Colonic mucosa (tissue), 4 donors: ENCODE results near the gene PGK2. TPM values are rescaled to one million over a fixed set of nuclear protein-coding genes. Genes with fewer than 3 reads are reported as not detected.

Source experiments
- DNase-seq: peaks from one replicate; pipeline ENCODE4 v3.0.0-alpha.2; 2020
- H3K27ac ChIP-seq: fragments of 200-600 bp; one replicate; pipeline ENCODE4 v1.8.0; 2021
- H3K27me3 ChIP-seq: fragments of 200-600 bp; one replicate; pipeline ENCODE4 v1.8.0; 2021
- H3K36me3 ChIP-seq: fragments of 200-600 bp; one replicate; pipeline ENCODE4 v1.8.0; 2021
- H3K4me1 ChIP-seq: fragments of 200-600 bp; one replicate; pipeline ENCODE4 v1.8.0; 2021; ENCODE audit warnings: mild to moderate bottlenecking
- H3K4me3 ChIP-seq: fragments of 200-600 bp; one replicate; pipeline ENCODE4 v1.8.0; 2021
- H3K9ac ChIP-seq, 2 donors: one replicate each; pipeline ENCODE4 v1.7.0; 2013; ENCODE audit warnings: control low read depth in 2 of 2, low read depth in 2 of 2, low read length in 2 of 2
- H3K9me3 ChIP-seq: fragments of 200-600 bp; one replicate; pipeline ENCODE4 v1.8.0; 2021
- CTCF ChIP-seq: fragments of 200-600 bp; IDR thresholded peaks from one replicate; pipeline ENCODE4 v1.8.0; 2022; ENCODE audit warnings: antibody characterized with exemption, mild to moderate bottlenecking
- intact Hi-C: fragments of 100-400 bp; cut with DNase I; formaldehyde crosslinking; loops from one replicate; pipeline ENCODE4 v1.14.1; 2022
- total RNA-seq, 2 donors: library from RNA; stranded (reverse); fragmentation: NEBNext Ultra II Directional in 1 of 2; extraction: Animal tissue kit (Norgen Biotek cat#: 25700) in 1 of 2; gene quantifications; one replicate each; pipeline ENCODE4 v1.2.1, GENCODE V29; 2021
- donor health status: healthy.
- donor health status: DM: no; HTN: no; CAD: no.
- donor health status: DM: no; HTN: no; CAD: no.

PGK2 gene
- total RNA-seq, result not detected

GRCh38 chr6:49787176-49787575 is at the start of gene PGK2:
PGK2 (minus strand) TSS chr6:49787285; CDS start chr6:49787187, 98 bp downstream.
- intact Hi-C loops, result no loop called here
- TF ChIP-seq CTCF, result no peak
- H3K36me3 ChIP-seq, result no peaks in the 10 kb centered on the region
- no peak for DNase-seq
- H3K9ac ChIP-seq, result no peak within 1 kb of the TSS
- H3K9me3 ChIP-seq, result no peaks in the 10 kb centered on the region
- H3K4me3 ChIP-seq, result no peak within 1 kb of the TSS
- no peaks in the 10 kb centered on the region for H3K4me1 ChIP-seq
- H3K27ac ChIP-seq, result no peak within 1 kb of the TSS
- H3K27me3 ChIP-seq, result no peaks in the 10 kb centered on the region

- intact Hi-C loops, result no loop called here
- H3K4me3 ChIP-seq, result no peak overlapping the region
- no peak for DNase-seq
These were observed 48.1 kb upstream of the PGK2 start for GRCh38 chr6:49835140-49835539.

GRCh38 chr6:49833386-49833785 is 46.3 kb upstream of the PGK2 start:
- intact Hi-C loops, result no loop called here
- no peak overlapping the region for H3K4me3 ChIP-seq
- DNase-seq, result no peak
- no peaks in the 10 kb centered on the region for H3K9me3 ChIP-seq
- no peaks in the 10 kb centered on the region for H3K4me1 ChIP-seq
- H3K27me3 ChIP-seq, result no peaks in the 10 kb centered on the region
- no peak for TF ChIP-seq CTCF
- H3K9ac ChIP-seq, result no peak overlapping the region
- no peaks in the 10 kb centered on the region for H3K36me3 ChIP-seq
- H3K27ac ChIP-seq, result no peak overlapping the region

More at GRCh38 chr6:49835140-49835539, 48.1 kb upstream of the PGK2 start:
- Histone ChIP-seq H3K27me3 (no peaks in the 10 kb centered on the region), H3K9me3 (no peaks in the 10 kb centered on the region), H3K36me3 (no peaks in the 10 kb centered on the region), H3K27ac (no peak overlapping the region), H3K4me1 (no peaks in the 10 kb centered on the region), H3K9ac (no peak overlapping the region)
- TF ChIP-seq CTCF, result no peak

- intact Hi-C loops, result no loop called here
- H3K36me3 ChIP-seq, result no peaks in the 10 kb centered on the region
- no peak for DNase-seq
- no peak overlapping the region for H3K27ac ChIP-seq
- no peak for TF ChIP-seq CTCF
- no peak overlapping the region for H3K9ac ChIP-seq
- no peaks in the 10 kb centered on the region for H3K27me3 ChIP-seq
- no peak overlapping the region for H3K4me3 ChIP-seq
- H3K9me3 ChIP-seq, result no peaks in the 10 kb centered on the region
- H3K4me1 ChIP-seq, result no peaks in the 10 kb centered on the region
These were observed 39.8 kb upstream of the PGK2 start for GRCh38 chr6:49826743-49827406.

GRCh38 chr6:49815166-49815565 is 28.1 kb upstream of the PGK2 start:
- no peak for TF ChIP-seq CTCF
- Histone ChIP-seq H3K9me3 (no peaks in the 10 kb centered on the region), H3K4me3 (no peak overlapping the region), H3K9ac (no peak overlapping the region), H3K36me3 (no peaks in the 10 kb centered on the region), H3K4me1 (no peaks in the 10 kb centered on the region), H3K27me3 (no peaks in the 10 kb centered on the region), H3K27ac (no peak overlapping the region)
- DNase-seq, result no peak
- intact Hi-C loops, result no loop called here
